PC-9 (cell line): ENCODE data around the gene TP53AIP1. TPM values are rescaled to one million over a fixed set of nuclear protein-coding genes. Genes with fewer than 3 reads are reported as not detected.

Experiments used
- BruUV-seq: library from RNA; stranded (reverse); fragments of 400-500 nt; replicated peaks from 2 replicates; lab custom pipeline; 2021; lab: Mats Ljungman, UMichigan
- CTCF ChIA-PET: fragments of 300-600 bp; sonication (Branson Sonifier 250); formaldehyde crosslinking; loops from one replicate; lab custom pipeline; 2022; ENCODE audit warnings: antibody characterized with exemption; lab: Charles Lee
- POLR2A ChIA-PET: fragments of 300-600 bp; sonication (Branson Sonifier 250); formaldehyde crosslinking; loops from one replicate; lab custom pipeline; 2022; ENCODE audit warnings: antibody characterized with exemption; ENCODE audit not compliant: unreplicated experiment; lab: Charles Lee
- DNase-seq, 2 experiments: peaks; one replicate each; pipeline versions ENCODE4 v3.0.0 to v3.0.0-alpha.2; 2015 to 2022; ENCODE audit warnings: mixed read lengths in 1 of 2
- H2AFZ ChIP-seq: fragments of 200-600 bp; sonication (generic); 2 replicates; pipeline ENCODE4 v1.8.1; 2017; ENCODE audit warnings: antibody characterized with exemption
- H3F3A ChIP-seq: fragments of 200-600 bp; sonication (generic); 2 replicates; pipeline ENCODE4 v1.8.1; 2017; ENCODE audit warnings: antibody characterized with exemption, mild to moderate bottlenecking, low read depth; ENCODE audit not compliant: insufficient read depth
- H3K27ac ChIP-seq: fragments of 200-600 bp; sonication (generic); 2 replicates; pipeline ENCODE4 v1.6.1; 2016; ENCODE audit warnings: mixed run types
- H3K27me3 ChIP-seq: fragments of 200-600 bp; sonication (generic); 2 replicates; pipeline ENCODE4 v1.6.1; 2016; ENCODE audit warnings: low read depth, mixed run types; ENCODE audit not compliant: insufficient read depth
- H3K36me3 ChIP-seq: fragments of 200-600 bp; sonication (generic); 2 replicates; pipeline ENCODE4 v1.6.1; 2016; ENCODE audit warnings: low read depth, mixed run types
- H3K4me1 ChIP-seq: fragments of 200-600 bp; sonication (generic); replicated peaks from 2 replicates; pipeline ENCODE4 v1.6.1; 2016; ENCODE audit warnings: mixed run types; ENCODE audit not compliant: insufficient read depth
- H3K4me2 ChIP-seq: fragments of 200-600 bp; sonication (generic); 2 replicates; pipeline ENCODE4 v1.6.1; 2017; ENCODE audit warnings: mixed run types
- H3K4me3 ChIP-seq: fragments of 200-600 bp; sonication (generic); 2 replicates; pipeline ENCODE4 v1.6.1; 2016; ENCODE audit warnings: mixed run types
- H3K79me2 ChIP-seq: fragments of 200-600 bp; sonication (generic); 2 replicates; pipeline ENCODE4 v1.6.1; 2017; ENCODE audit warnings: low read depth, mixed run types
- H3K9me2 ChIP-seq: fragments of 200-600 bp; sonication (generic); 2 replicates; pipeline ENCODE4 v1.8.1; 2017; ENCODE audit warnings: mild to moderate bottlenecking; ENCODE audit not compliant: insufficient read depth
- H3K9me3 ChIP-seq: fragments of 200-600 bp; sonication (generic); 2 replicates; pipeline ENCODE4 v1.8.1; 2016; ENCODE audit warnings: low read depth; ENCODE audit not compliant: insufficient read depth
- H4K20me1 ChIP-seq: fragments of 200-600 bp; sonication (generic); 2 replicates; pipeline ENCODE4 v1.8.1; 2017; ENCODE audit not compliant: insufficient read depth
- EZH2 ChIP-seq: fragments of 200-600 bp; sonication (generic); IDR thresholded peaks from 2 replicates; pipeline ENCODE4 v1.8.0; 2017; ENCODE audit warnings: antibody characterized with exemption, low read depth
- intact Hi-C: fragments of 100-400 bp; cut with micrococcal nuclease; formaldehyde crosslinking; loops from one replicate; pipeline ENCODE4 v1.10.0; 2022; ENCODE audit not compliant: unreplicated experiment
- total RNA-seq: library from RNA; stranded (reverse); gene quantifications from 2 replicates; pipeline ENCODE4 v1.2.3, GENCODE V29; 2021
- TF ChIP-seq, protein P1 (sequence below): fragments of 200-600 bp; sonication (generic); conservative IDR thresholded peaks from 2 replicates; pipeline ENCODE4 v1.6.1; 2017; ENCODE audit warnings: mixed run types, antibody characterized with exemption, mild to moderate bottlenecking, moderate library complexity

Gene TP53AIP1
- total RNA-seq, 1 experiment from 2014 or later: not detected

DNA sequence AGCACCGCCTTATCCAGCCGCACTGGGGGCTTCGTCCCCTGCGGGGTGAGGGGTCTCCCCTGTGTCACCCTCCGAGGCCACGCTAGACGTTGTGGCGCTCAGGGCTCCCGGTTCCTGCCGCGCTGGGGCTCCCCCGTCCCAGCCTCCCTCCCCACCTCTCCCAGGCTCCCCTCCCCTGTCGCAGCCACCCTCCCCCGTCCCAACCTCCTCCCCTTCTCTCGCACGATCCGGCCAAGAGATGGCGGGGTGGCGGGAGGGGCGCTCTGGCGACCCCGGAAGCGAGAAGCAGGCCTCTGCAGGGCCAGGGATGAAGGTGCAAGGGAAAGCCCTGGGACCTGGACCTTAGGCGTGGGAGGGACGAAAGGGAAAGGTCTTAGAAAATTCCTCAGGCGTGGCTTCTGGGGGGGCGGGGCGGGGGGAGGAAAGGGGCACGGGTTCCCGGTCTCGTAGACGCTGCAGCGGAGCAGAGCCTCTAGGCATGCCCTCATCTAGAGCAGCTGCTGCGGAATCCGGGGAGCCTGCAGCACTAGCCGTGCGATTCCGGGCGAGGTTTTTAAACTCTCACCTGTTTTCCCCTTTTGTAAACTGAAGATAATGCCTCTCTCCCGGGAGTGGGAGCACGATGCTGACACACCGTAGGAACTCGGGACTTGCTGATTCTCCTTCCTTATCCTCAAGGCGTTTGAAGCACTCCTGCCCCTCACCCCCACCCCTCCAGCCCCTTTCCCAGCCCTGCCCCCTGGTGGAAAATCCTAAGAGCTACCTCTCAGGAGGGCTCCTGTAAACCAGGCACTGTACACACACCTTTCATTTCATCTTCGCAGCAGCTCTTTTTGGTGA lies 37.1 kb downstream of the TP53AIP1 start:
- Histone ChIP-seq H3K4me1 (peaks cover 20% of the 10 kb centered on the region), H3K9me3 (no peaks in the 10 kb centered on the region), H3K4me3 (peak overlapping the region; percentile 74), H3K4me2 (peak overlapping the region; percentile 84), H2AFZ (peak overlapping the region; percentile 81), H3K9me2 (no peaks in the 10 kb centered on the region), H3K27me3 (no peaks in the 10 kb centered on the region), H4K20me1 (no peaks in the 10 kb centered on the region), H3K36me3 (no peaks in the 10 kb centered on the region), H3F3A (0 out of 2 replicates have a peak, but pooled peaks cover 5% of the 10 kb centered on the region), H3K27ac (no peak overlapping the region), H3K79me2 (no peaks in the 10 kb centered on the region)
- BruUV-seq: no TSS peak
- CTCF ChIA-PET: interaction anchor here (0.5 to 1.0 kb wide), 5 partner anchors 11 to 758 kb away, joined by 3 to 4 read pairs (median 3); no protein-coding TSS in a partner anchor
- no peak for TF ChIP-seq EZH2
- TF ChIP-seq, protein P1, sequence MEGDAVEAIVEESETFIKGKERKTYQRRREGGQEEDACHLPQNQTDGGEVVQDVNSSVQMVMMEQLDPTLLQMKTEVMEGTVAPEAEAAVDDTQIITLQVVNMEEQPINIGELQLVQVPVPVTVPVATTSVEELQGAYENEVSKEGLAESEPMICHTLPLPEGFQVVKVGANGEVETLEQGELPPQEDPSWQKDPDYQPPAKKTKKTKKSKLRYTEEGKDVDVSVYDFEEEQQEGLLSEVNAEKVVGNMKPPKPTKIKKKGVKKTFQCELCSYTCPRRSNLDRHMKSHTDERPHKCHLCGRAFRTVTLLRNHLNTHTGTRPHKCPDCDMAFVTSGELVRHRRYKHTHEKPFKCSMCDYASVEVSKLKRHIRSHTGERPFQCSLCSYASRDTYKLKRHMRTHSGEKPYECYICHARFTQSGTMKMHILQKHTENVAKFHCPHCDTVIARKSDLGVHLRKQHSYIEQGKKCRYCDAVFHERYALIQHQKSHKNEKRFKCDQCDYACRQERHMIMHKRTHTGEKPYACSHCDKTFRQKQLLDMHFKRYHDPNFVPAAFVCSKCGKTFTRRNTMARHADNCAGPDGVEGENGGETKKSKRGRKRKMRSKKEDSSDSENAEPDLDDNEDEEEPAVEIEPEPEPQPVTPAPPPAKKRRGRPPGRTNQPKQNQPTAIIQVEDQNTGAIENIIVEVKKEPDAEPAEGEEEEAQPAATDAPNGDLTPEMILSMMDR: peak; percentile 75
- POLR2A ChIA-PET: interaction anchor here (0.6 to 0.7 kb wide), 2 partner anchors 19 to 433 kb away, joined by 6 to 21 read pairs; no protein-coding TSS in a partner anchor
- peak; percentile 67 to 68 for DNase-seq
- intact Hi-C loops: no loop called here

DNA sequence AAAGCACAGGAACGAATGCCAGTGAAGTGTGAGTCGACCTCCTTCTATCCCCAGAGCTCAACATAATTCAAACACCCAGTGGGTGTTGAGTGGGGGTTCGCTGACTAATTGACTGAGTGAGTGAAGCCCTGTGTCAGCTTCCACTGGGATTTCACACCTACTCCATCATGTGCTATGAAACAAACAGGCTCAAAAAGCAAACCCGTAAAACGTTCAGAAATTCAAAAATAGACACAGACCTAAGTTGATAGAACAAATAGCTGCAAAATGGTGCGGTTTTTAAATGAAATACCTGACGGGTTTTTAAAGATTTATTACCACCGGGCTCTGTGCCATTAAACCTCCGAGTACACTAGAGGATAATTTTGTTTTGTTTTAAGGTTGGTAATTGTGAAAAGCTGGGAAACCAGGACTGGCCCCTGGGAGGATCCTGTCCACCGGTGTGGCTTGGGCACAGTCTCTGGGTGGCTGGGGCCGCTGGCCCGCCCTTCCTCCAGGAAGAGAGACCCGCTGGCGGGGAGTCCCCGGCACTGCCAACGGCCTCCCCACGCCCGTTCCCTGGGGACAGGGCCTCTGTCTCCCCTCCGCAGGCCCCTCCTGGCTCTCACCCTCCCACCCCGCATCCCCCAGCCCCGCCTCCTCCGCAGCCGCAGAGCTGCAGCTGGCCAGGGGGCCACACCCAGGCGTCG lies 37.9 kb downstream of the TP53AIP1 start:
- intact Hi-C loops: no loop called here
- H3K4me3 ChIP-seq: peak overlapping the region; percentile 74; the same call in 1 of the 2 replicates
- no peaks in the 10 kb centered on the region for H3K27me3 ChIP-seq
- no peaks in the 10 kb centered on the region for H3K9me3 ChIP-seq
- DNase-seq: peak in 1 of 2 experiments; percentile 39
- CTCF ChIA-PET: interaction anchor here (0.5 kb wide), 1 partner anchor 431 kb away, joined by 3 read pairs; no protein-coding TSS in a partner anchor
- no peaks in the 10 kb centered on the region for H3K79me2 ChIP-seq
- no peak overlapping the region for H3K27ac ChIP-seq
- H2AFZ ChIP-seq: peak overlapping the region; percentile 81
- H3K9me2 ChIP-seq: no peaks in the 10 kb centered on the region
- H4K20me1 ChIP-seq: no peaks in the 10 kb centered on the region
- TF ChIP-seq, protein P1: no peak
- TF ChIP-seq EZH2: no peak
- no peaks in the 10 kb centered on the region for H3K36me3 ChIP-seq
- 0 out of 2 replicates have a peak, but pooled peaks cover 5% of the 10 kb centered on the region for H3F3A ChIP-seq
- no TSS peak for BruUV-seq
- H3K4me1 ChIP-seq: peaks cover 20% of the 10 kb centered on the region
- peak overlapping the region; percentile 84 for H3K4me2 ChIP-seq
- POLR2A ChIA-PET: interaction anchor here (0.6 kb wide), 1 partner anchor 432 kb away, joined by 6 read pairs; no protein-coding TSS in a partner anchor

GRCh38 chr11:128904303-128904655 lies 38.4 kb downstream of the TP53AIP1 start:
- Histone ChIP-seq H3F3A (0 out of 2 replicates have a peak, but pooled peaks cover 5% of the 10 kb centered on the region), H3K4me2 (0 out of 2 replicates have a peak overlapping the region, but pooled peaks have one; percentile 84), H3K36me3 (no peaks in the 10 kb centered on the region), H3K4me3 (no peak overlapping the region), H2AFZ (no peak overlapping the region), H4K20me1 (no peaks in the 10 kb centered on the region), H3K79me2 (no peaks in the 10 kb centered on the region), H3K27ac (no peak overlapping the region), H3K27me3 (no peaks in the 10 kb centered on the region), H3K9me2 (no peaks in the 10 kb centered on the region), H3K9me3 (no peaks in the 10 kb centered on the region), H3K4me1 (peaks cover 20% of the 10 kb centered on the region)
- TF ChIP-seq, protein P1: no peak
- TF ChIP-seq EZH2: no peak
- CTCF ChIA-PET: no interaction called here
- POLR2A ChIA-PET: no interaction called here
- intact Hi-C loops: no loop called here
- BruUV-seq: no TSS peak
- no peak for DNase-seq
